HG03520 (cell line): ENCODE results near the gene PRKAR1B.
"Not testable (repeated sequence)": the region's sequence is repeated elsewhere in the genome, so short reads cannot be mapped to it uniquely, and the experiment has no call there.

ENCODE experiments used
- ATAC-seq: cut with Tn5 transposase; IDR thresholded peaks from one replicate; pipeline ENCODE4 v1.9.1; 2021; ENCODE audit warnings: mild to moderate bottlenecking, moderate library complexity; ENCODE audit not compliant: unreplicated experiment

The PRKAR1B gene

GRCh38 chr7:651032-651728 lies 75.9 kb downstream of the PRKAR1B start:
- ATAC-seq, result no peak

- no peak for ATAC-seq
Measured at GRCh38 chr7:650339-651031, 76.6 kb downstream of the PRKAR1B start.

- no peak for ATAC-seq
Measured at GRCh38 chr7:646951-647350, 80.1 kb downstream of the PRKAR1B start.

- no peak for ATAC-seq
Measured at GRCh38 chr7:646487-646886, 80.6 kb downstream of the PRKAR1B start.

GRCh38 chr7:645606-646005 lies 81.5 kb downstream of the PRKAR1B start:
- ATAC-seq, result no peak

GRCh38 chr7:644381-645305 lies 82.4 kb downstream of the PRKAR1B start:
- no peak for ATAC-seq

- ATAC-seq, result no peak
Measured at GRCh38 chr7:641966-642365, 85.1 kb downstream of the PRKAR1B start.

- ATAC-seq, result no peak
Measured at GRCh38 chr7:641269-641671, 85.8 kb downstream of the PRKAR1B start.

GRCh38 chr7:638256-639011 lies 88.6 kb downstream of the PRKAR1B start:
- no peak for ATAC-seq

- ATAC-seq, result no peak
Measured at GRCh38 chr7:637826-638225, 89.3 kb downstream of the PRKAR1B start.

- no peak for ATAC-seq
Measured at GRCh38 chr7:636396-636795, 90.7 kb downstream of the PRKAR1B start.

- not testable (repeated sequence) for ATAC-seq
Measured at GRCh38 chr7:635687-636382, 91.2 kb downstream of the PRKAR1B start.

GRCh38 chr7:635227-635626 lies 91.9 kb downstream of the PRKAR1B start:
- no peak for ATAC-seq

GRCh38 chr7:633381-634018 lies 93.6 kb downstream of the PRKAR1B start:
- ATAC-seq, result no peak

GRCh38 chr7:632831-633210 lies 94.3 kb downstream of the PRKAR1B start:
- ATAC-seq, result no peak

GRCh38 chr7:631964-632830 lies 94.9 kb downstream of the PRKAR1B start:
- no peak for ATAC-seq

- ATAC-seq, result no peak
Measured at GRCh38 chr7:631291-631711, 95.8 kb downstream of the PRKAR1B start.

GRCh38 chr7:630539-630938 lies 96.5 kb downstream of the PRKAR1B start:
- no peak for ATAC-seq

GRCh38 chr7:630111-630511 lies 97.0 kb downstream of the PRKAR1B start:
- no peak for ATAC-seq
